MCF 10A (cell line): ENCODE results near the gene NOL11. TPM values are rescaled to one million over a fixed set of nuclear protein-coding genes. Genes with fewer than 3 reads are reported as not detected.
"Not testable (repeated sequence)": the region's sequence is repeated elsewhere in the genome, so short reads cannot be mapped to it uniquely, and the experiment has no call there.

Source experiments
- BruUV-seq: library from RNA; stranded (reverse); fragments of 400-500 nt; replicated peaks from 2 replicates; lab custom pipeline; 2021; lab: Mats Ljungman, UMichigan
- CTCF ChIA-PET: fragments of 300-600 bp; sonication (Branson Sonifier 250); formaldehyde crosslinking; extraction: SDS; loops from one replicate; lab custom pipeline; 2021; ENCODE audit warnings: antibody characterized with exemption, inconsistent platforms; lab: Yijun Ruan, JAX
- POLR2A ChIA-PET: fragments of 300-600, 350-650 bp; sonication (Branson Sonifier 250); formaldehyde crosslinking; extraction: SDS; loops from one replicate; lab custom pipeline; 2020; ENCODE audit warnings: antibody characterized with exemption, inconsistent platforms; lab: Yijun Ruan, JAX
- DNase-seq: peaks from one replicate; pipeline ENCODE4 v3.0.0-alpha.2; 2018; ENCODE audit not compliant: unreplicated experiment
- H3K27ac Mint-ChIP-seq: one replicate; pipeline ENCODE4 v1.8.0; 2022; ENCODE audit warnings: mild to moderate bottlenecking, low read depth, mixed read lengths; ENCODE audit not compliant: unreplicated experiment
- H3K27me3 Mint-ChIP-seq: one replicate; pipeline ENCODE4 v1.8.0; 2022; ENCODE audit warnings: mixed read lengths; ENCODE audit not compliant: insufficient read depth, unreplicated experiment
- H3K36me3 Mint-ChIP-seq: one replicate; pipeline ENCODE4 v1.8.0; 2022; ENCODE audit warnings: mild to moderate bottlenecking, moderate library complexity, mixed read lengths; ENCODE audit not compliant: insufficient read depth, unreplicated experiment
- H3K4me1 Mint-ChIP-seq: one replicate; pipeline ENCODE4 v1.8.0; 2022; ENCODE audit warnings: mixed read lengths; ENCODE audit not compliant: insufficient read depth, unreplicated experiment
- H3K4me3 Mint-ChIP-seq: one replicate; pipeline ENCODE4 v1.8.0; 2022; ENCODE audit warnings: mild to moderate bottlenecking, moderate library complexity, mixed read lengths; ENCODE audit not compliant: unreplicated experiment
- H3K9me3 Mint-ChIP-seq: one replicate; pipeline ENCODE4 v1.8.0; 2022; ENCODE audit warnings: mixed read lengths; ENCODE audit not compliant: unreplicated experiment
- CTCF ChIP-seq: fragments of 200-600 bp; IDR thresholded peaks from one replicate; pipeline ENCODE4 v1.8.0; 2022; ENCODE audit warnings: antibody characterized with exemption, mild to moderate bottlenecking; ENCODE audit not compliant: unreplicated experiment
- intact Hi-C: fragments of 100-400 bp; cut with micrococcal nuclease; formaldehyde crosslinking; loops from 2 replicates; pipeline ENCODE4 v1.14.1; 2022
- total RNA-seq: library from RNA; stranded (reverse); gene quantifications from 2 replicates; pipeline ENCODE4 v1.2.3, GENCODE V29; 2022

The NOL11 gene
- total RNA-seq, 1 experiment from 2014 or later = 50.4 TPM

GRCh38 chr17:67696347-67696746 is 21.4 kb upstream of the NOL11 start:
- H3K27ac Mint-ChIP-seq = no peak overlapping the region
- no peak for DNase-seq
- H3K4me3 Mint-ChIP-seq = no peak overlapping the region
- CTCF ChIA-PET = interaction anchor here (1.1 to 5.3 kb wide), 2 partner anchors 9 to 321 kb away, joined by 3 to 34 read pairs; no protein-coding TSS in a partner anchor
- intact Hi-C loops = no loop called here
- POLR2A ChIA-PET = no interaction called here
- no peaks in the 10 kb centered on the region for H3K36me3 Mint-ChIP-seq
- no peaks in the 10 kb centered on the region for H3K27me3 Mint-ChIP-seq
- BruUV-seq = no TSS peak
- H3K9me3 Mint-ChIP-seq = no peaks in the 10 kb centered on the region
- no peak for TF ChIP-seq CTCF
- H3K4me1 Mint-ChIP-seq = no peaks in the 10 kb centered on the region

DNA sequence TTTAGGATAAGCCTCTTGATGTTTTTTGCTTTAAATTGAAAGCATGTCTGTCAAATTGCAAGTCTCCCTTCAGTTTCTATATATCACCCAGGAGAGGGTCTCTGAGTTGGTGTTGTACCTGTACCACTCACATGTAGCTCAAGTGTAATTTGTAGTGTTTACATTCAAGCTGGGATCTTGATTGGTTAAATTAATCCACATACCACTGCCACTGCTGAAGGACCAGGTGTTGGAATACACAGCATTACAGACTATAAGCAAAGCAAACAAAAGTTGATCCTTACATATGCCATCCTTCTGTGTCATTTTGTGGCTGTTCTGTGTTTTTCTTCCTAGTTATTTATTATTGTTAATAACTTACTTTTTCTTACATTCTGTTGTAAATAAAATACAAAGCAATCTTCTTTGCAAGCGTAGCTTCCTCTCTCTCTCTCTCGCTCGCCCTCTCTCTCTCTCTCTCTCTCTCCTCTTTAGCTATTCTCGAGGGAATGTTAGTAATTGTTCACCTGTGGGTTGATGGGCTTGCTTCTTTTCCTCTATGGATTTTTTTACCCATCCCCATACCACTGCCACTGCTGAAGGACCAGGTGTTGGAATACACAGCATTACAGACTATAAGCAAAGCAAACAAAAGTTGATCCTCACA is 20.8 kb upstream of the NOL11 start:
- no peak for TF ChIP-seq CTCF
- no peaks in the 10 kb centered on the region for H3K9me3 Mint-ChIP-seq
- DNase-seq = no peak
- H3K27me3 Mint-ChIP-seq = no peaks in the 10 kb centered on the region
- ChIA-PET POLR2A (no interaction called here), CTCF (interaction anchor here (0.7 to 5.3 kb wide), 4 partner anchors 8 to 322 kb away, joined by 3 to 34 read pairs (median 4); no protein-coding TSS in a partner anchor)
- intact Hi-C loops = no loop called here
- no TSS peak for BruUV-seq
- no peaks in the 10 kb centered on the region for H3K4me1 Mint-ChIP-seq
- H3K4me3 Mint-ChIP-seq = no peak overlapping the region
- no peaks in the 10 kb centered on the region for H3K36me3 Mint-ChIP-seq
- no peak overlapping the region for H3K27ac Mint-ChIP-seq

- Mint-ChIP-seq H3K4me1 (no peaks in the 10 kb centered on the region), H3K36me3 (no peaks in the 10 kb centered on the region), H3K4me3 (no peak overlapping the region), H3K27me3 (no peaks in the 10 kb centered on the region), H3K27ac (no peak overlapping the region), H3K9me3 (no peaks in the 10 kb centered on the region)
- no peak for TF ChIP-seq CTCF
- intact Hi-C loops = no loop called here
- no TSS peak for BruUV-seq
- ChIA-PET POLR2A (interaction anchor here (1.5 kb wide), 1 partner anchor 18 kb away, joined by 5 read pairs; no protein-coding TSS in a partner anchor), CTCF (interaction anchor here (0.6 to 1.5 kb wide), 6 partner anchors 12 to 774 kb away, joined by 3 to 6 read pairs (median 4); no protein-coding TSS in a partner anchor)
- no peak for DNase-seq
Measured at GRCh38 chr17:67700037-67700724, 17.6 kb upstream of the NOL11 start.

GRCh38 chr17:67700725-67701119 is 17.0 kb upstream of the NOL11 start:
- H3K27me3 Mint-ChIP-seq = no peaks in the 10 kb centered on the region
- intact Hi-C loops = no loop called here
- no peak for DNase-seq
- no peaks in the 10 kb centered on the region for H3K36me3 Mint-ChIP-seq
- H3K9me3 Mint-ChIP-seq = no peaks in the 10 kb centered on the region
- no peak overlapping the region for H3K27ac Mint-ChIP-seq
- TF ChIP-seq CTCF = no peak
- BruUV-seq = no TSS peak
- ChIA-PET CTCF (interaction anchor here (0.6 to 1.5 kb wide), 6 partner anchors 12 to 325 kb away, joined by 3 to 6 read pairs (median 4); no protein-coding TSS in a partner anchor), POLR2A (interaction anchor here (1.5 kb wide), 1 partner anchor 18 kb away, joined by 5 read pairs; no protein-coding TSS in a partner anchor)
- H3K4me1 Mint-ChIP-seq = no peaks in the 10 kb centered on the region
- H3K4me3 Mint-ChIP-seq = no peak overlapping the region

- POLR2A ChIA-PET = interaction anchor here (0.5 to 0.7 kb wide), 3 partner anchors 16 to 381 kb away, joined by 3 to 4 read pairs (median 3); no protein-coding TSS in a partner anchor
- H3K4me1 Mint-ChIP-seq, DNase-seq, H3K27me3 Mint-ChIP-seq, intact Hi-C loops, H3K4me3 Mint-ChIP-seq, H3K27ac Mint-ChIP-seq, H3K9me3 Mint-ChIP-seq, BruUV-seq, H3K36me3 Mint-ChIP-seq: not testable (repeated sequence)
- CTCF ChIA-PET = interaction anchor here (1.0 kb wide), 1 partner anchor 15 kb away, joined by 6 read pairs; the partner anchor contains the start of gene NOL11
Measured at GRCh38 chr17:67702861-67703260, 14.9 kb upstream of the NOL11 start.
